H9 (cell line): ENCODE measurements around the gene TTC24. TPM values are rescaled to one million over a fixed set of nuclear protein-coding genes. Genes with fewer than 3 reads are reported as not detected.

ENCODE experiments used
- DNase-seq: peaks from one replicate; pipeline ENCODE4 v3.0.0-alpha.2; 2017
- H2AFZ ChIP-seq: one replicate; pipeline ENCODE4 v1.6.1; 2013; ENCODE audit warnings: mild to moderate bottlenecking, low read length, control low read depth, moderate library complexity
- H2AK5ac ChIP-seq: 2 replicates; pipeline ENCODE4 v1.6.1; 2013; ENCODE audit warnings: low read length, control low read depth, mixed read lengths; ENCODE audit not compliant: insufficient read length
- H2BK120ac ChIP-seq: one replicate; pipeline ENCODE4 v1.6.1; 2013; ENCODE audit warnings: low read depth, mild to moderate bottlenecking, low read length, control low read depth, inconsistent platforms; ENCODE audit not compliant: poor library complexity, severe bottlenecking
- H2BK12ac ChIP-seq: 2 replicates; pipeline ENCODE4 v1.6.1; 2013; ENCODE audit warnings: low read length, control low read depth, mixed read lengths, low read depth; ENCODE audit not compliant: insufficient read length
- H2BK15ac ChIP-seq: 2 replicates; pipeline ENCODE4 v1.6.1; 2013; ENCODE audit warnings: low read depth, low read length, control low read depth
- H2BK20ac ChIP-seq: one replicate; pipeline ENCODE4 v1.6.1; 2013; ENCODE audit warnings: low read depth, mild to moderate bottlenecking, low read length, control low read depth, inconsistent platforms; ENCODE audit not compliant: poor library complexity, severe bottlenecking
- H2BK5ac ChIP-seq: 2 replicates; pipeline ENCODE4 v1.6.1; 2013; ENCODE audit warnings: low read length, control low read depth, mixed read lengths; ENCODE audit not compliant: insufficient read length
- H3K14ac ChIP-seq: 2 replicates; pipeline ENCODE4 v1.6.1; 2013; ENCODE audit warnings: low read length, control low read depth; ENCODE audit not compliant: insufficient read depth
- H3K18ac ChIP-seq: 2 replicates; pipeline ENCODE4 v1.6.1; 2013; ENCODE audit warnings: low read depth, mild to moderate bottlenecking, mixed read lengths, low read length, control low read depth; ENCODE audit not compliant: insufficient read length
- H3K23ac ChIP-seq: 2 replicates; pipeline ENCODE4 v1.6.1; 2013; ENCODE audit warnings: low read length, control low read depth, mixed read lengths, low read depth; ENCODE audit not compliant: insufficient read length
- H3K23me2 ChIP-seq: 2 replicates; pipeline ENCODE4 v1.6.1; 2013; ENCODE audit warnings: low read depth, mild to moderate bottlenecking, mixed read lengths, low read length, control low read depth; ENCODE audit not compliant: insufficient read length, poor library complexity, severe bottlenecking
- H3K27ac ChIP-seq: 2 replicates; pipeline ENCODE4 v1.5.1; 2013; ENCODE audit warnings: low read length, control low read depth, mixed read lengths, low read depth; ENCODE audit not compliant: insufficient read length
- H3K27me3 ChIP-seq: 2 replicates; pipeline ENCODE4 v1.6.1; 2013; ENCODE audit warnings: low read length, control low read depth, inconsistent platforms; ENCODE audit not compliant: insufficient read depth
- H3K4ac ChIP-seq: 2 replicates; pipeline ENCODE4 v1.6.1; 2013; ENCODE audit warnings: low read depth, mild to moderate bottlenecking, control low read depth, inconsistent platforms, low read length, moderate library complexity
- H3K4me1 ChIP-seq: 2 replicates; pipeline ENCODE4 v1.6.1; 2013; ENCODE audit warnings: low read length, control low read depth, inconsistent platforms; ENCODE audit not compliant: insufficient read depth
- H3K4me2 ChIP-seq: 2 replicates; pipeline ENCODE4 v1.6.1; 2013; ENCODE audit warnings: low read length, control low read depth, mixed read lengths; ENCODE audit not compliant: insufficient read length, insufficient read depth
- H3K56ac ChIP-seq: 2 replicates; pipeline ENCODE4 v1.6.1; 2013; ENCODE audit warnings: low read depth, mild to moderate bottlenecking, mixed read lengths, low read length, control low read depth; ENCODE audit not compliant: insufficient read length
- H3K79me1 ChIP-seq: 2 replicates; pipeline ENCODE4 v1.6.1; 2013; ENCODE audit warnings: low read depth, mild to moderate bottlenecking, moderate library complexity, low read length, control low read depth, inconsistent platforms; ENCODE audit not compliant: insufficient read depth, poor library complexity, severe bottlenecking
- H3K79me2 ChIP-seq: 2 replicates; pipeline ENCODE4 v1.6.1; 2013; ENCODE audit warnings: low read length, control low read depth, inconsistent platforms; ENCODE audit not compliant: insufficient read depth
- H3K9ac ChIP-seq: 2 replicates; pipeline ENCODE4 v1.6.1; 2013; ENCODE audit warnings: low read length, control low read depth, mixed read lengths; ENCODE audit not compliant: insufficient read length; ENCODE audit errors: extremely low read depth
- H3K9me3 ChIP-seq: one replicate; pipeline ENCODE4 v1.6.1; 2013; ENCODE audit warnings: low read depth, low read length, inconsistent platforms; ENCODE audit not compliant: control insufficient read depth
- H3T11ph ChIP-seq: one replicate; pipeline ENCODE4 v1.6.1; 2013; ENCODE audit warnings: mild to moderate bottlenecking, low read length, control low read depth, inconsistent platforms
- H4K20me1 ChIP-seq: one replicate; pipeline ENCODE4 v1.6.1; 2013; ENCODE audit not compliant: control insufficient read depth, insufficient read length, insufficient read depth
- H4K5ac ChIP-seq: 2 replicates; pipeline ENCODE4 v1.6.1; 2013; ENCODE audit warnings: low read depth, mild to moderate bottlenecking, mixed read lengths, low read length, control low read depth; ENCODE audit not compliant: insufficient read length
- H4K8ac ChIP-seq: replicated peaks from 2 replicates; pipeline ENCODE4 v1.6.1; 2013; ENCODE audit warnings: low read length, control low read depth, mixed read lengths, low read depth; ENCODE audit not compliant: insufficient read length
- H4K91ac ChIP-seq: 2 replicates; pipeline ENCODE4 v1.6.1; 2013; ENCODE audit warnings: low read depth, mild to moderate bottlenecking, moderate library complexity, mixed read lengths, low read length, control low read depth; ENCODE audit not compliant: insufficient read length
- H3K27ac Mint-ChIP-seq, 3 experiments: 2 replicates in 2 of 3; 3 replicates in 1 of 3; pipeline ENCODE4 v1.8.0; 2020 to 2021; ENCODE audit warnings: mixed read lengths in 3 of 3, mild to moderate bottlenecking in 1 of 3, moderate library complexity in 1 of 3
- H3K27me3 Mint-ChIP-seq: 2 replicates; pipeline ENCODE4 v1.8.0; 2021; ENCODE audit warnings: low read depth, mild to moderate bottlenecking, moderate library complexity, mixed read lengths
- H3K36me3 Mint-ChIP-seq, 3 experiments: 2 replicates in 2 of 3; 3 replicates in 1 of 3; pipeline ENCODE4 v1.8.0; 2020 to 2021; ENCODE audit warnings: low read depth in 3 of 3, mixed read lengths in 3 of 3; ENCODE audit not compliant: insufficient read depth in 1 of 3
- H3K4me1 Mint-ChIP-seq, 2 experiments: 2 replicates each; pipeline ENCODE4 v1.8.0; 2020; ENCODE audit warnings: mixed read lengths in 2 of 2
- H3K4me3 Mint-ChIP-seq, 2 experiments: 2 replicates in 1 of 2; 3 replicates in 1 of 2; pipeline ENCODE4 v1.8.0; 2020 to 2021; ENCODE audit warnings: mild to moderate bottlenecking in 2 of 2, mixed read lengths in 2 of 2, moderate library complexity in 1 of 2
- H3K9me3 Mint-ChIP-seq, 2 experiments: 2 replicates in 1 of 2; 3 replicates in 1 of 2; pipeline ENCODE4 v1.8.0; 2020; ENCODE audit warnings: mild to moderate bottlenecking in 2 of 2, mixed read lengths in 2 of 2, moderate library complexity in 1 of 2
- WGBS: extraction: QIAGEN DNeasy Blood & Tissue Kit; methylation state at CpG from one replicate; pipeline ENCODE4 v1.1.7; 2013; ENCODE audit warnings: missing lambda C conversion rate, low lambda C conversion rate, mixed read lengths; ENCODE audit not compliant: insufficient read length; ENCODE audit errors: extremely low coverage; 5-methylcytosine and 5-hydroxymethylcytosine counted together
- total RNA-seq: library from RNA; stranded (reverse); gene quantifications from 2 replicates; pipeline ENCODE4 v1.2.1, GENCODE V29; 2021
- TF ChIP-seq, protein P1 (sequence below): fragments of 200-600 bp; sonication (generic); conservative IDR thresholded peaks from 3 replicates; pipeline ENCODE4 v1.8.0; 2021; ENCODE audit warnings: antibody characterized with exemption, mild to moderate bottlenecking

The TTC24 gene
- total RNA-seq, 1 experiment from 2014 or later: 0.26 TPM

DNA sequence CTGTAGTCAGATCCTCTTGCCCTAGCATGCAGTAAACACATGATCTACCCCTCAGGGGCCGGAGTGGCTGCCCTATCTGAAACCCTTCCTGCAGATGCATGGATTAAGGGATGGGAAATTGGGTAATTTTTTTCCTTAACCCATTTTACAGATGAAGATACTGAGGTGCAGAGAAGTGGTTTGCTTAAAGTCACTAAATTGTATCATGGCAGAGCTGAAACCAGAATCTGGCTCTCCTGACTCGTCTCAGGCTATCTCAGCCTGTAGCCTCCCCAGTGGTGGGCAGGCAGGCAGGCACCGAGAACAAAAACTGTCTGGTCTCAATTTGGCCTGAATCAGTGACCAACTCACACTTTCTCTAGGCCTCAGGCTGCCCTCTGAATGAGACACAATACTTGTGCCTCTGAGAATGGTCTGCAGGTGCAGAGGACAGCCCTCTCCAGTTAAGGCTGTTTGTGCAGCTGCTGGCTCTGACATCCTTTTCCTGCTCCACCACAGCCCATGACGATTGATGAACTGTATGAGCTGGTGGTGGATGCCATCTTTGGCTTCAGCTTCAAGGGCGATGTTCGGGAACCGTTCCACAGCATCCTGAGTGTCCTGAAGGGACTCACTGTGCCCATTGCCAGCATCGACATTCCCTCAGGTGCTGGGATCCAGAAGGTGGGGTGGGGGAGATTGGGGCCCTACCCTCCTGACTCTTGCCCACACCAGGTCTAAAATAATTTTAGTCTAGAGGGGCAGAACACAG is 13.6 kb downstream of the TTC24 start:
- Histone ChIP-seq H3T11ph (no peak overlapping the region), H4K8ac (no peak overlapping the region), H4K5ac (no peak overlapping the region), H3K4ac (no peak overlapping the region), H2AFZ (no peak overlapping the region), H2BK12ac (no peak overlapping the region), H2AK5ac (no peak overlapping the region), H3K56ac (no peak overlapping the region), H3K4me1 (no peaks in the 10 kb centered on the region), H4K20me1 (peaks cover 2% of the 10 kb centered on the region), H3K18ac (no peak overlapping the region), H3K27ac (no peak overlapping the region), H2BK15ac (no peak overlapping the region), H3K9me3 (no peaks in the 10 kb centered on the region), H3K23ac (no peak overlapping the region), H4K91ac (no peak overlapping the region), H3K79me2 (no peaks in the 10 kb centered on the region), H3K23me2 (peaks cover 3% of the 10 kb centered on the region), H3K79me1 (no peaks in the 10 kb centered on the region), H3K27me3 (no peaks in the 10 kb centered on the region), H2BK120ac (no peak overlapping the region), H3K4me2 (peak overlapping the region; percentile 74), H2BK20ac (no peak overlapping the region), H3K14ac (no peak overlapping the region), H2BK5ac (no peak overlapping the region), H3K9ac (no peak overlapping the region)
- no peak for DNase-seq
- peaks cover 16 to 17% of the 10 kb centered on the region in 2 experiments for H3K4me1 Mint-ChIP-seq
- peak overlapping the region in 1 of 3 experiments; percentile 9; a peak in 2 of 7 replicates for H3K27ac Mint-ChIP-seq
- TF ChIP-seq, protein P1, sequence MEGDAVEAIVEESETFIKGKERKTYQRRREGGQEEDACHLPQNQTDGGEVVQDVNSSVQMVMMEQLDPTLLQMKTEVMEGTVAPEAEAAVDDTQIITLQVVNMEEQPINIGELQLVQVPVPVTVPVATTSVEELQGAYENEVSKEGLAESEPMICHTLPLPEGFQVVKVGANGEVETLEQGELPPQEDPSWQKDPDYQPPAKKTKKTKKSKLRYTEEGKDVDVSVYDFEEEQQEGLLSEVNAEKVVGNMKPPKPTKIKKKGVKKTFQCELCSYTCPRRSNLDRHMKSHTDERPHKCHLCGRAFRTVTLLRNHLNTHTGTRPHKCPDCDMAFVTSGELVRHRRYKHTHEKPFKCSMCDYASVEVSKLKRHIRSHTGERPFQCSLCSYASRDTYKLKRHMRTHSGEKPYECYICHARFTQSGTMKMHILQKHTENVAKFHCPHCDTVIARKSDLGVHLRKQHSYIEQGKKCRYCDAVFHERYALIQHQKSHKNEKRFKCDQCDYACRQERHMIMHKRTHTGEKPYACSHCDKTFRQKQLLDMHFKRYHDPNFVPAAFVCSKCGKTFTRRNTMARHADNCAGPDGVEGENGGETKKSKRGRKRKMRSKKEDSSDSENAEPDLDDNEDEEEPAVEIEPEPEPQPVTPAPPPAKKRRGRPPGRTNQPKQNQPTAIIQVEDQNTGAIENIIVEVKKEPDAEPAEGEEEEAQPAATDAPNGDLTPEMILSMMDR: no peak
- peaks cover 23 to 58% (median 45%) of the 10 kb centered on the region in 3 experiments; a peak in 6 of 7 replicates for H3K36me3 Mint-ChIP-seq
- peak overlapping the region; percentile 79 to 86 for H3K4me3 Mint-ChIP-seq
- H3K9me3 Mint-ChIP-seq: no peaks in the 10 kb centered on the region
- no CpG with 5 or more reads among the region's 8 CpGs for WGBS
- no peaks in the 10 kb centered on the region for H3K27me3 Mint-ChIP-seq
